Cardiac fibroblast (primary cell): ENCODE results near the gene TPM2.

Source experiments
- DNase-seq, 2 donors: peaks; one replicate each; pipeline versions ENCODE4 v3.0.0 to v3.0.0-alpha.2; 2010; ENCODE audit warnings: low read depth in 2 of 2
- H3K4me3 ChIP-seq, 2 donors: replicated peaks in 1 of 2; 1 replicate in 1 of 2; 2 replicates in 1 of 2; pipeline ENCODE4 v1.5.1; 2011; ENCODE audit warnings: low read depth in 2 of 2, low read length in 2 of 2, mild to moderate bottlenecking in 2 of 2, moderate library complexity in 1 of 2
- CTCF ChIP-seq: IDR thresholded peaks from one replicate; pipeline ENCODE4 v1.5.1; 2011; ENCODE audit warnings: low read depth, mild to moderate bottlenecking, low read length, inconsistent platforms

The TPM2 gene

DNA sequence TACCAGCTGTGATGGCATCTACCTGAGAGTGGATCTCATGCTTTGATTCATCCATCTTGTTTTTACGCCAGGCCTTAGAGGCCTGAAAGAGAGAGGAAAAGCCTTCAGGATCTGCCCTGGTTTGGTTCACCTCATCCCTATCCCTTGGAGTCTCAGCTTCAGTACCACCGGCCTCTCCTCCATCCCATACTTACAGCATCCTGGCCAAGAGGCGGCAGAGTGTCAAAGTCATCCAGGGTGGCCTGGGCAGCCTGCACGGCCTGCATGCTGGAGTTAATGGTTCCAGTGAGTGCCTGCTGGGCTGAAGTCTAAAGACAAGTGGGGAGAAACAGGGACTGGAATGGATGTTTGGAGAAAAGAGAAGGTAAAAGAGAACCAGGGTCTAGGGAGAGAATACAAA is 29.8 kb upstream of the TPM2 start:
- DNase-seq: no peak
- no peak overlapping the region for H3K4me3 ChIP-seq
- TF ChIP-seq CTCF: no peak

DNA sequence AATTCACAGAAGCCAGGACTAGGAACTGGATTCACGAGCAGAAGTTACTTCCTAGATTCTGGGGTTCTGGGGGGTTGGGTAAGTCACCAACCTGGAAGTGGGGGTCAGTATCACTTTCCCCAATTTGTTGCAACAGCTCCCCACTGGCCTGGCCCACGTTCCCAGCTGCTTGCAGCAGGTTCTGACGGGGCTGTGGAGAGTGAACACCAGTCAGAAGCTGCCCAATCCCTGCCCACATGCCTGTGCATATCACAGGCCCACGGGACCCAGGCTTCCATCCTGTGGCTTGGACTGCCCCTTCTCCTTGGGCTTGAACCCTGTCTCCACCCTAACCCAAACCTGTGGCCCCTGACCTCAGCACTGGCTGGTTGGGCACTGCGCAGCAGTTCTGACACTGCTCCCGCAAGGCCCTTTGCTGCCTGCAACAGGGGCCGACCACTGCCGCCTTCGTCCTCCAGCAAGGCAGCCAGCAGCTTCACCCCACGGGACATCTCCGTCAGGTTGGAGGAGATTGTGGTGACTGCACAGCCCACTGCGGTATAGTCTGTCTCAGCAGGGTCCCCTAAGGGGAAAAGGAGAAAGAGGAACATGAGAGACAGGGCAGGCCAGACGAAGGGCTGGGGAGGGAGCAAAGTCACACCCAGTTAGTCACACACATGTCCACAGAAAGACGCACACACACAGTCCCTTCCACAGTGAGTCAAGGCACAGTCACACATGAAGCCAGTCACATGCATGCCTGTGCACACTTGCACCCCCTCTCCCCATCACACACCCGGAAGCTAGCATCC is 29.2 kb upstream of the TPM2 start:
- no peak for TF ChIP-seq CTCF
- DNase-seq: no peak
- no peak overlapping the region for H3K4me3 ChIP-seq

DNA sequence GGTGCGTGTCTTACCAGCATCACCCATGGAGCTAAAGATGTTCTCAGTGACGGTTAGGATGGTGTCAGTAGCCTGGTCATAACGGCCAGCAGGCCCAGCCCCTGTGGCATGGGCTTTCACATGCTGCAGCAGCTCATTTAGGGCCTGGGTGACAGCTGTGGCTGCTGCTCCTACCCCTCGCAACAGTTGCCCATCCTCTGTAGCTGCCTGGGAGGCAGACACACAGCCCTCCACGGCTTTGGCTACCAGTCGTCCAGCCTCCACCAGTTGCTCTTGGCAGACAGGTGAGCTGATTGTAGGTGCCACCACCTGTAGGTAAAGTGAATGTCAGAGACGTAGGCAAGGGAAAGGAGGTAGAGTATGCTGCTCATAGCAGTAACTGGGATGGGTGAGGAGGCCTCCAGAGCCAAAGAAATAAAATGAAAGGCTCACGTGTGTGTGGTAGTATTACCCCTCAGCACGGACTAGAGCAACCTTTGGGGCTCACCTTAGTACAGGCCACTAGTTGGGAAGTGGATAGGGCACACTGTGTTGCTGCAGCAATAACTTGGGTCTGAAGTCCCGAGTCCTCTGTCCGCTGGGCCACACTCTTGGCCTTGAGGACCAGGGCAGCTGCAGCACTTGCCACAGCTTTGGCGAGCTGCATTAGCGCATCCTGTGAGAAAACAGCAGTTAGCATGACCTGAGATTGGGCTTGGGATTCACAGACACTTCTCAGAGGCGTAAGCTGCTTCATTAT is 27.6 kb upstream of the TPM2 start:
- H3K4me3 ChIP-seq: no peak overlapping the region
- TF ChIP-seq CTCF: no peak
- no peak for DNase-seq

- H3K4me3 ChIP-seq: no peak overlapping the region
- peak; percentile 21 to 33 for DNase-seq
- TF ChIP-seq CTCF: no peak
Observed at GRCh38 chr9:35716230-35716629, 26.5 kb upstream of the TPM2 start.

DNA sequence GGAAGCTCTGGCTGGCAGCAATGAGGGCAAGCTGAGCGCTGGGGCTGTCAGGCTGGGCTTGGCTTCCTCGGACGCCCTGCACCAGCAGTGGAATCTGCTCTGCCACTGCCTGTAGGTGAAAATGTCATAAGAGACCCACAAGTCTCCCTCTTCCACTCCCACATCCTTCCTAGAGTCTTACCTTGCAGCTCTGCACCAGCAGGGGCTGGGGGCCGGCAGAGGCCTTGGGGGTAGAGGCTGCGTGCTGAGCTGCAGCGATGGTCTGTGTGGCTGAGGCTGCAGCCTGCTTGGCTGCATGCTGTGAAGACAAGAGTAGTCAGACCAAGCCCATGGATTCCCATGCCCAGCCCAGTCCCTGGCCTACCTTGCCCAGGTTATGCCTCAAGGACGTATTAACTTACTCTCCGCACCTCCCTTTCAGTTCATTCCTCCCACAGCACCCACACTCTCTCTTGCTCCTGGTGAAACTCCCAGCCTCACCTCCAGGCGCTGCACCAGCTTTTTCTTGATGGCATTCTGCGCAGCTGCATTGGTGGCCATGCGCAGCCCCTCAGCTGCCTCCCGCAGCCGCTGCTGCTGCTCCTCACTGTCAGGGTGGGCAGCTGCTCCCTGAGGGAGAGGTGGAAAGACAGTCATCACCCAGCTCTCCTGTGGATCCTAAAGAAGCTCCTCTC is 25.0 kb upstream of the TPM2 start:
- TF ChIP-seq CTCF: no peak
- DNase-seq: no peak
- no peak overlapping the region for H3K4me3 ChIP-seq

- no peak overlapping the region for H3K4me3 ChIP-seq
- TF ChIP-seq CTCF: no peak
- DNase-seq: no peak
Observed at GRCh38 chr9:35714123-35714522, 24.4 kb upstream of the TPM2 start.
